Measurements from ENCODE around the gene CHKB.

CHKB gene

GRCh38 chr22:50576806-50577696 is 5.6 kb downstream of the CHKB start:
- DNase-seq (ENCODE audit: low read depth): no peak
- H3K4me3 ChIP-seq (ENCODE audit: low read depth, low read length): no peak overlapping the region

GRCh38 chr22:50576070-50576469 is 6.6 kb downstream of the CHKB start:
- no peak overlapping the region for H3K4me3 ChIP-seq (ENCODE audit: low read depth, low read length)
- peak; percentile 53 for DNase-seq (ENCODE audit: low read depth)
- TF ChIP-seq CTCF (IDR thresholded peaks at IDR 0.05; ENCODE audit: low read depth, low read length) (no peak), MYC (IDR thresholded peaks at IDR 0.05; ENCODE audit: low read depth, low read length) (no peak)

More at GRCh38 chr22:50576806-50577696, 5.6 kb downstream of the CHKB start:
- no peak for TF ChIP-seq MAX (IDR thresholded peaks at IDR 0.05; ENCODE audit: low read depth, low read length)
- TF ChIP-seq CTCF (IDR thresholded peaks at IDR 0.05; ENCODE audit: low read depth, low read length): no peak
- no peak for TF ChIP-seq MYC (IDR thresholded peaks at IDR 0.05; ENCODE audit: low read depth, low read length)
- no peak for TF ChIP-seq POLR2A (IDR thresholded peaks at IDR 0.05; ENCODE audit: extremely low read depth, insufficient read length)

GRCh38 chr22:50575426-50575941 is 7.2 kb downstream of the CHKB start:
- H3K4me3 ChIP-seq (ENCODE audit: low read depth, low read length): no peak overlapping the region
- no peak for DNase-seq (ENCODE audit: low read depth)
- no peak for TF ChIP-seq CTCF (IDR thresholded peaks at IDR 0.05; ENCODE audit: low read depth, low read length)
- TF ChIP-seq MAX (IDR thresholded peaks at IDR 0.05; ENCODE audit: low read depth, low read length): no peak
- no peak for TF ChIP-seq MYC (IDR thresholded peaks at IDR 0.05; ENCODE audit: low read depth, low read length)
- TF ChIP-seq POLR2A (IDR thresholded peaks at IDR 0.05; ENCODE audit: extremely low read depth, insufficient read length): no peak

- TF ChIP-seq MYC (IDR thresholded peaks at IDR 0.05; ENCODE audit: low read depth, low read length) (no peak), POLR2A (IDR thresholded peaks at IDR 0.05; ENCODE audit: extremely low read depth, insufficient read length) (no peak), MAX (IDR thresholded peaks at IDR 0.05; ENCODE audit: low read depth, low read length) (no peak), CTCF (IDR thresholded peaks at IDR 0.05; ENCODE audit: low read depth, low read length) (no peak)
Measured at GRCh38 chr22:50574383-50574755, 8.3 kb downstream of the CHKB start.

GRCh38 chr22:50573491-50574382 is 8.9 kb downstream of the CHKB start:
- no peak for TF ChIP-seq MYC (IDR thresholded peaks at IDR 0.05; ENCODE audit: low read depth, low read length)
- TF ChIP-seq MAX (IDR thresholded peaks at IDR 0.05; ENCODE audit: low read depth, low read length): no peak
- TF ChIP-seq POLR2A (IDR thresholded peaks at IDR 0.05; ENCODE audit: extremely low read depth, insufficient read length): no peak
- no peak for TF ChIP-seq CTCF (IDR thresholded peaks at IDR 0.05; ENCODE audit: low read depth, low read length)
- no peak for DNase-seq (ENCODE audit: low read depth)
- H3K4me3 ChIP-seq (ENCODE audit: low read depth, low read length): no peak overlapping the region

More at GRCh38 chr22:50574383-50574755, 8.3 kb downstream of the CHKB start:
- no peak for DNase-seq (ENCODE audit: low read depth)
- H3K4me3 ChIP-seq (ENCODE audit: low read depth, low read length): no peak overlapping the region

Data from NB4 (cell line).